Measurements from ENCODE around the gene NOX3.

Gene NOX3

DNA sequence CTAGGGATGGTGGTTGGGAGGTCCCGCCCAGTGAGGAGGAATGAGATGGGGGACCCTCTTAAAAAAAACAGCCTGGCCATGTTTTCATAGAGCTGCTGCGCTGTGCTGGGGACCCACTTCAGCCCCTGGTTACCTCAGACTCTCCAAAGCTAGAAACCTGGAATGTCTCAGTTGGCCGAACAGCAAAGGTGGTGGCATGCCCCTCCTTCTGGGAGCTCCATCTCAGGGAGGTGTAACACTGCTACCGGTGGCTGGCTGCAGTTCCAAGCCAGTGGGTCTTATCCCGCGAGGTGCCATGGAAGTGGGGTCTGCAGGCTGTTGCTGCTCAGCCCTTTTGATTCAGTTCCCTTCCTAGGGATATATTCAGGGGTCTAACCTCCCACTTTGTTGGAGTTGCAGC lies 105.7 kb downstream of the NOX3 start:
- TF ChIP-seq, protein P1, sequence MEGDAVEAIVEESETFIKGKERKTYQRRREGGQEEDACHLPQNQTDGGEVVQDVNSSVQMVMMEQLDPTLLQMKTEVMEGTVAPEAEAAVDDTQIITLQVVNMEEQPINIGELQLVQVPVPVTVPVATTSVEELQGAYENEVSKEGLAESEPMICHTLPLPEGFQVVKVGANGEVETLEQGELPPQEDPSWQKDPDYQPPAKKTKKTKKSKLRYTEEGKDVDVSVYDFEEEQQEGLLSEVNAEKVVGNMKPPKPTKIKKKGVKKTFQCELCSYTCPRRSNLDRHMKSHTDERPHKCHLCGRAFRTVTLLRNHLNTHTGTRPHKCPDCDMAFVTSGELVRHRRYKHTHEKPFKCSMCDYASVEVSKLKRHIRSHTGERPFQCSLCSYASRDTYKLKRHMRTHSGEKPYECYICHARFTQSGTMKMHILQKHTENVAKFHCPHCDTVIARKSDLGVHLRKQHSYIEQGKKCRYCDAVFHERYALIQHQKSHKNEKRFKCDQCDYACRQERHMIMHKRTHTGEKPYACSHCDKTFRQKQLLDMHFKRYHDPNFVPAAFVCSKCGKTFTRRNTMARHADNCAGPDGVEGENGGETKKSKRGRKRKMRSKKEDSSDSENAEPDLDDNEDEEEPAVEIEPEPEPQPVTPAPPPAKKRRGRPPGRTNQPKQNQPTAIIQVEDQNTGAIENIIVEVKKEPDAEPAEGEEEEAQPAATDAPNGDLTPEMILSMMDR (IDR thresholded peaks at IDR 0.05; ENCODE audit: low read depth, low read length): no peak
- no peak for DNase-seq (ENCODE audit: extremely low read depth, low read depth)

DNA sequence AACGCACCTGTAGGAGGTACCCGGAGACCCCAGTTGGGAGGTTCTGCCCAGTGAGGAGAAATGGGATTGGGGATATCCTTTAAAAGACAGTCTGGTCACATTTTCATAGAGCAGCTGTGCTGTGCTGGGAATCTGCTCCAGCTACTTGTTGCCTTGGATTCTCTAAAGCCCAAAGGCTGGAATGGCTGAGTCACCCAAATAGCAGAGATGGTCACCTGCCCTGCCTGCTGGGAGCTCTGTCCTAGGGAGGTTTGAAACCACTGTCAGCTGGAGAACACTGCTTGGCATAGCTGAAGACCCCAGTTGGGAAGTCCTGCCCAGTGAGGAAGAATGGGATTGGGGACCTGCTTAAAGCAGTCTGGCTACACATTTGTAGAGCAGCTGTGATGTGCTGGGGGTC lies 106.5 kb downstream of the NOX3 start:
- TF ChIP-seq, protein P1 (IDR thresholded peaks at IDR 0.05; ENCODE audit: low read depth, low read length): no peak
- DNase-seq (ENCODE audit: extremely low read depth, low read depth): no peak

DNA sequence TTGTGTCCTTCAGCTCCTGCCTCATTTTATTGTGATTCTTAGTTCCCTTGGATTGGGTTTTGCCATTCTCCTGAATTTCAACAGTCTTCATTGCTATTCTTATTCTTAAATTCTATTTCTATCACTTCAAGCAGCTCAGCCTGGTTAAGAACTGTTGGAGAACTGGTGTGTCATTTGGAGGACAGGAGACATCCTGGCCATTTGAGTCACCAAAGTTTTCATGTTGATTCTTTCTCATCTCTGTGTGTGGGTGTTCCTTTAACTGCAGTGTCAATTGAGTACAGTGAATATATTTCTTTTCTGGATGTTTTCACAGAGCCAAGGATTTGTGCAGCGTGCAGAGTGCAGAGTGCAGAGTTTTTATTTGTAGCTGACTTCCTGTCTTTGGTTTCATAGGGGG lies 107.8 kb downstream of the NOX3 start:
- no peak for DNase-seq (ENCODE audit: extremely low read depth, low read depth)

DNA sequence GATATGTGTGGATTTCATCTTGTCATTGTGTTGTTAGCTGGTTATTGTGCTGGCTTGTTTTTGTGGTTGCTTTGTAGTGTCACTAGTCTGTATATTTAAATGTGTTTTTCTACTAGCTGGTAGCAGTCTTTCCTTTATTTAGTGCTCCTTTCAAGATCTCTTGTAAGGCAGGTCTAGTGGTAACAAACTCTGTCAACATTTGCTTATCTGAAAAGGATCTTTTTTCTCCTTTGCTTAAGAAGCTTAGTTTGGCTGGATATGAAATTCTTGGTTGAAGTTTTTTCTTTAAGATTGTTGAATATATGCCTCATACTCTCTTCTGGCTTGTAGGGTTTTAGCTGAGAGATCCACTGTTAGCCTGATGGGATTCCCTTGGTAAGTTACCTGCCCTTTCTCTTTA lies 108.7 kb downstream of the NOX3 start:
- TF ChIP-seq, protein P1 (IDR thresholded peaks at IDR 0.05; ENCODE audit: low read depth, low read length): no peak
- DNase-seq (ENCODE audit: extremely low read depth, low read depth): no peak

More for the DNA sequence above, 107.8 kb downstream of the NOX3 start:
- TF ChIP-seq, protein P1 (IDR thresholded peaks at IDR 0.05; ENCODE audit: low read depth, low read length): no peak

Measured in AG09319 (cell line).